H1 (cell line): ENCODE measurements around the gene MCMBP.

Experiments used
- POLR2A ChIP-seq, 2 experiments: IDR thresholded peaks; 1 replicate in 1 of 2; 2 replicates in 1 of 2; pipeline ENCODE4 v1.6.1; 2011; ENCODE audit warnings: low read depth in 2 of 2, low read length in 2 of 2, mild to moderate bottlenecking in 2 of 2; ENCODE audit errors: control extremely low read depth in 1 of 2
- TF ChIP-seq, protein P1 (sequence below), 3 experiments: IDR thresholded peaks; 1 replicate in 2 of 3; 2 replicates in 1 of 3; pipeline versions ENCODE4 v1.5.1 to v1.6.1; 2011; ENCODE audit warnings: low read length in 3 of 3, mild to moderate bottlenecking in 3 of 3, inconsistent platforms in 2 of 3, low read depth in 1 of 3, moderate library complexity in 1 of 3; ENCODE audit not compliant: insufficient read depth in 1 of 3; ENCODE audit errors: control extremely low read depth in 1 of 3

DNA sequence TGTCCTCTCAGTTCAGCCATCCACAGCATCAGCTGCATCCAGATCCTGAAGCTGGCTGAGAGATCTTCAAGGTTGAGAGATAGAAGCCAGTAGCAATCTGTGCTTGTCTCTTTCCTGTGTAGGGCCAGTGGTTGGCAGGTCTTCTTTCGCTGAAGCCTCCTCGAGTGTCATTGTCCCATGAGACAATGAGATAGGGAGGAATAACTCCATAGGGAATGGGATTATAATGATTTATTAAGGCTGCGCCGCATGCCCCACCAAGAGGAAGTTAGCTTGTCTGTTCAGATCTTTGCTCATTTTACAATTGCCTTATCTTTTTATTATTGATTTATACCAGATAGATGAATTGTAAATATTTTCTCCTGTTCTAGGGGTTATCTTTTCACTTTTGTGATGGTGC lies 61.5 kb downstream of the MCMBP start:
- TF ChIP-seq, protein P1, sequence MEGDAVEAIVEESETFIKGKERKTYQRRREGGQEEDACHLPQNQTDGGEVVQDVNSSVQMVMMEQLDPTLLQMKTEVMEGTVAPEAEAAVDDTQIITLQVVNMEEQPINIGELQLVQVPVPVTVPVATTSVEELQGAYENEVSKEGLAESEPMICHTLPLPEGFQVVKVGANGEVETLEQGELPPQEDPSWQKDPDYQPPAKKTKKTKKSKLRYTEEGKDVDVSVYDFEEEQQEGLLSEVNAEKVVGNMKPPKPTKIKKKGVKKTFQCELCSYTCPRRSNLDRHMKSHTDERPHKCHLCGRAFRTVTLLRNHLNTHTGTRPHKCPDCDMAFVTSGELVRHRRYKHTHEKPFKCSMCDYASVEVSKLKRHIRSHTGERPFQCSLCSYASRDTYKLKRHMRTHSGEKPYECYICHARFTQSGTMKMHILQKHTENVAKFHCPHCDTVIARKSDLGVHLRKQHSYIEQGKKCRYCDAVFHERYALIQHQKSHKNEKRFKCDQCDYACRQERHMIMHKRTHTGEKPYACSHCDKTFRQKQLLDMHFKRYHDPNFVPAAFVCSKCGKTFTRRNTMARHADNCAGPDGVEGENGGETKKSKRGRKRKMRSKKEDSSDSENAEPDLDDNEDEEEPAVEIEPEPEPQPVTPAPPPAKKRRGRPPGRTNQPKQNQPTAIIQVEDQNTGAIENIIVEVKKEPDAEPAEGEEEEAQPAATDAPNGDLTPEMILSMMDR (IDR thresholded peaks at IDR 0.05; ENCODE audit: control extremely low read depth in 1 of 3, insufficient read depth in 1 of 3, low read depth in 1 of 3, low read length in 3 of 3): no peak
- no peak for TF ChIP-seq POLR2A (IDR thresholded peaks at IDR 0.05; ENCODE audit: control extremely low read depth in 1 of 2, low read depth in 2 of 2, low read length in 2 of 2)
